A549 (cell line): ENCODE measurements around the gene CLTRN.

ENCODE experiments used
- BHLHE40 ChIP-seq: IDR thresholded peaks from 2 replicates; pipeline ENCODE4 v1.6.1; 2012; ENCODE audit warnings: low read depth, low read length, inconsistent platforms
- JUNB ChIP-seq: fragments of >200 bp; sonication (Bioruptor Twin); formaldehyde crosslinking; IDR thresholded peaks from 2 replicates; pipeline ENCODE4 v1.6.1; 2016
- MAFK ChIP-seq: fragments of 450-650 bp; IDR thresholded peaks from 2 replicates; pipeline ENCODE4 v1.6.1; 2014; ENCODE audit not compliant: partially characterized antibody
- RAD21 ChIP-seq, 2 experiments: fragments of >200 bp in 1 of 2; sonication (Bioruptor Twin) in 1 of 2; formaldehyde crosslinking in 1 of 2; IDR thresholded peaks in 1 of 2; conservative IDR thresholded peaks in 1 of 2; 2 replicates in 1 of 2; 3 replicates in 1 of 2; pipeline ENCODE4 v1.6.1; 2012 to 2018; ENCODE audit warnings: inconsistent platforms in 1 of 2
- RFX5 ChIP-seq: fragments of 450-650 bp; IDR thresholded peaks from 2 replicates; pipeline ENCODE4 v1.7.1; 2014; ENCODE audit warnings: antibody characterized with exemption, mild to moderate bottlenecking, moderate library complexity
- SREBF2 ChIP-seq: fragments of 450-650 bp; IDR thresholded peaks from 2 replicates; pipeline ENCODE4 v1.6.1; 2014; ENCODE audit warnings: mild to moderate bottlenecking, moderate library complexity
- TF ChIP-seq, protein P1 (sequence below): fragments of >200 bp; sonication (Bioruptor Twin); formaldehyde crosslinking; IDR thresholded peaks from 3 replicates; pipeline ENCODE4 v1.5.1; 2016

GRCh38 chrX:15599461-15599860 is 65.1 kb downstream of the CLTRN start:
- TF ChIP-seq RAD21 (conservative IDR thresholded peaks at IDR 0.05 in 1 of 2, IDR thresholded peaks at IDR 0.05 in 1 of 2) (no peak), MAFK (no peak), JUNB (no peak), SREBF2 (no peak), BHLHE40 (no peak), RFX5 (no peak)
- TF ChIP-seq, protein P1, sequence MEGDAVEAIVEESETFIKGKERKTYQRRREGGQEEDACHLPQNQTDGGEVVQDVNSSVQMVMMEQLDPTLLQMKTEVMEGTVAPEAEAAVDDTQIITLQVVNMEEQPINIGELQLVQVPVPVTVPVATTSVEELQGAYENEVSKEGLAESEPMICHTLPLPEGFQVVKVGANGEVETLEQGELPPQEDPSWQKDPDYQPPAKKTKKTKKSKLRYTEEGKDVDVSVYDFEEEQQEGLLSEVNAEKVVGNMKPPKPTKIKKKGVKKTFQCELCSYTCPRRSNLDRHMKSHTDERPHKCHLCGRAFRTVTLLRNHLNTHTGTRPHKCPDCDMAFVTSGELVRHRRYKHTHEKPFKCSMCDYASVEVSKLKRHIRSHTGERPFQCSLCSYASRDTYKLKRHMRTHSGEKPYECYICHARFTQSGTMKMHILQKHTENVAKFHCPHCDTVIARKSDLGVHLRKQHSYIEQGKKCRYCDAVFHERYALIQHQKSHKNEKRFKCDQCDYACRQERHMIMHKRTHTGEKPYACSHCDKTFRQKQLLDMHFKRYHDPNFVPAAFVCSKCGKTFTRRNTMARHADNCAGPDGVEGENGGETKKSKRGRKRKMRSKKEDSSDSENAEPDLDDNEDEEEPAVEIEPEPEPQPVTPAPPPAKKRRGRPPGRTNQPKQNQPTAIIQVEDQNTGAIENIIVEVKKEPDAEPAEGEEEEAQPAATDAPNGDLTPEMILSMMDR = no peak
